Endodermal cell (in vitro differentiated cells): ENCODE results near the gene AP1S1. TPM values are rescaled to one million over a fixed set of nuclear protein-coding genes. Genes with fewer than 3 reads are reported as not detected.

Experiments
- DNase-seq: peaks from one replicate; pipeline ENCODE4 v3.0.0-alpha.2; 2017
- H3K27ac ChIP-seq: 2 replicates; pipeline ENCODE4 v1.5.1; 2013; ENCODE audit warnings: mild to moderate bottlenecking, low read depth, low read length, moderate library complexity
- H3K27me3 ChIP-seq: 2 replicates; pipeline ENCODE4 v1.6.1; 2013; ENCODE audit warnings: mild to moderate bottlenecking, low read length, moderate library complexity; ENCODE audit not compliant: insufficient read depth, control insufficient read depth, poor library complexity, severe bottlenecking
- H3K36me3 ChIP-seq: 2 replicates; pipeline ENCODE4 v1.7.0; 2013; ENCODE audit warnings: mild to moderate bottlenecking, low read length, moderate library complexity; ENCODE audit not compliant: control insufficient read depth, insufficient read depth
- H3K4me1 ChIP-seq: one replicate; pipeline ENCODE4 v1.7.0; 2013; ENCODE audit warnings: low read length; ENCODE audit not compliant: control insufficient read depth, insufficient read depth
- H3K4me3 ChIP-seq: 2 replicates; pipeline ENCODE4 v1.5.1; 2013; ENCODE audit warnings: mild to moderate bottlenecking, low read length, moderate library complexity
- H3K9ac ChIP-seq: 2 replicates; pipeline ENCODE4 v1.6.1; 2013; ENCODE audit warnings: mild to moderate bottlenecking, low read length, moderate library complexity; ENCODE audit not compliant: poor library complexity, severe bottlenecking; ENCODE audit errors: extremely low read depth
- H3K9me3 ChIP-seq: 2 replicates; pipeline ENCODE4 v1.6.1; 2013; ENCODE audit warnings: mild to moderate bottlenecking, low read length, moderate library complexity; ENCODE audit not compliant: control insufficient read depth
- H3K27ac Mint-ChIP-seq: 2 replicates; pipeline ENCODE4 v1.8.0; 2020; ENCODE audit warnings: mixed read lengths
- H3K27me3 Mint-ChIP-seq: 2 replicates; pipeline ENCODE4 v1.8.0; 2021; ENCODE audit warnings: mild to moderate bottlenecking, mixed read lengths; ENCODE audit not compliant: insufficient read depth
- H3K36me3 Mint-ChIP-seq: 2 replicates; pipeline ENCODE4 v1.8.0; 2020; ENCODE audit warnings: low read depth, mixed read lengths
- H3K4me1 Mint-ChIP-seq: 2 replicates; pipeline ENCODE4 v1.8.0; 2020; ENCODE audit warnings: mixed read lengths
- H3K4me3 Mint-ChIP-seq: 2 replicates; pipeline ENCODE4 v1.8.0; 2020; ENCODE audit warnings: mild to moderate bottlenecking, moderate library complexity, mixed read lengths
- H3K9me3 Mint-ChIP-seq: 2 replicates; pipeline ENCODE4 v1.8.0; 2020; ENCODE audit warnings: mild to moderate bottlenecking, mixed read lengths
- CTCF ChIP-seq: fragments of 200-600 bp; sonication (generic); conservative IDR thresholded peaks from 2 replicates; pipeline ENCODE4 v1.5.0; 2021; ENCODE audit warnings: antibody characterized with exemption, mild to moderate bottlenecking
- WGBS, 2 experiments: methylation state at CpG; one replicate each; pipeline versions ENCODE4 v1.1.5 to v1.1.7; 2013; ENCODE audit warnings: missing lambda C conversion rate in 2 of 2, mixed read lengths in 1 of 2; ENCODE audit not compliant: insufficient coverage in 1 of 2, insufficient read length in 1 of 2; 5-methylcytosine and 5-hydroxymethylcytosine counted together
- total RNA-seq, 2 donors: library from RNA; stranded (reverse); fragmentation: NEBNext Ultra II Directional in 1 of 2; extraction: Animal tissue kit (Norgen Biotek cat#: 25700) in 1 of 2; gene quantifications; 2 replicates in 1 of 2; 3 replicates in 1 of 2; pipeline ENCODE4 v1.2.1, GENCODE V29; 2021

The AP1S1 gene
- total RNA-seq, 2 donors from 2014 or later: 43.8 to 50.2 TPM

- Histone ChIP-seq H3K4me1 (peaks cover 2% of the 10 kb centered on the region), H3K36me3 (peaks cover 8% of the 10 kb centered on the region), H3K9ac (no peak overlapping the region), H3K4me3 (no peak overlapping the region), H3K27me3 (peaks cover 42% of the 10 kb centered on the region), H3K9me3 (no peaks in the 10 kb centered on the region), H3K27ac (no peak overlapping the region)
- peaks cover 49% of the 10 kb centered on the region for H3K27me3 Mint-ChIP-seq
- H3K4me1 Mint-ChIP-seq: peaks cover 14% of the 10 kb centered on the region
- H3K27ac Mint-ChIP-seq: no peak overlapping the region
- DNase-seq: peak; percentile 58
- H3K36me3 Mint-ChIP-seq: peaks cover 17% of the 10 kb centered on the region
- TF ChIP-seq CTCF: no peak
- no peaks in the 10 kb centered on the region for H3K9me3 Mint-ChIP-seq
- H3K4me3 Mint-ChIP-seq: no peak overlapping the region
These were observed 6.6 kb downstream of the AP1S1 start for GRCh38 chr7:101160910-101161309.

- no peaks in the 10 kb centered on the region for H3K9me3 ChIP-seq
- H3K4me1 ChIP-seq: peaks cover 2% of the 10 kb centered on the region
- H3K27me3 ChIP-seq: peaks cover 52% of the 10 kb centered on the region
- peaks cover 8% of the 10 kb centered on the region for H3K36me3 ChIP-seq
- H3K36me3 Mint-ChIP-seq: peaks cover 17% of the 10 kb centered on the region
- peaks cover 12% of the 10 kb centered on the region for H3K4me1 Mint-ChIP-seq
- no peak overlapping the region for H3K27ac ChIP-seq
- H3K9me3 Mint-ChIP-seq: no peaks in the 10 kb centered on the region
- no peak overlapping the region for H3K4me3 ChIP-seq
- DNase-seq: peak; percentile 61
- no peak overlapping the region for H3K27ac Mint-ChIP-seq
- peak overlapping the region; percentile 53 for H3K4me3 Mint-ChIP-seq
- peaks cover 59% of the 10 kb centered on the region for H3K27me3 Mint-ChIP-seq
- H3K9ac ChIP-seq: no peak overlapping the region
- 40 to 66% methylated on average over 9 to 17 of the region's 17 CpGs for WGBS, 2 experiments
- TF ChIP-seq CTCF: no peak
These were observed 7.6 kb downstream of the AP1S1 start for GRCh38 chr7:101161692-101162471.

GRCh38 chr7:101162551-101163278 lies 8.4 kb downstream of the AP1S1 start:
- peaks cover 67% of the 10 kb centered on the region for H3K27me3 Mint-ChIP-seq
- peaks cover 10% of the 10 kb centered on the region for H3K36me3 Mint-ChIP-seq
- no peak overlapping the region for H3K27ac Mint-ChIP-seq
- H3K27ac ChIP-seq: no peak overlapping the region
- WGBS, 2 experiments: 4 to 13% methylated on average over 5 to 72 of the region's 74 CpGs
- no peaks in the 10 kb centered on the region for H3K9me3 Mint-ChIP-seq
- no peak overlapping the region for H3K9ac ChIP-seq
- peaks cover 2% of the 10 kb centered on the region for H3K4me1 ChIP-seq
- peaks cover 8% of the 10 kb centered on the region for H3K36me3 ChIP-seq
- H3K4me3 ChIP-seq: no peak overlapping the region
- H3K9me3 ChIP-seq: no peaks in the 10 kb centered on the region
- peak overlapping the region; percentile 53 for H3K4me3 Mint-ChIP-seq
- TF ChIP-seq CTCF: no peak
- peaks cover 16% of the 10 kb centered on the region for H3K4me1 Mint-ChIP-seq
- peak; percentile 90 for DNase-seq
- H3K27me3 ChIP-seq: peaks cover 61% of the 10 kb centered on the region
